SK-N-SH treated with all-trans-retinoic acid at 6 μM for 48 hours (cell line): ENCODE data around the gene RELL2.

ENCODE experiments used
- CREB5 ChIP-seq: fragments of 250-450 bp; sonication (Bioruptor Pico); IDR thresholded peaks from 2 replicates; pipeline ENCODE4 v1.5.1; 2020; ENCODE audit warnings: low read depth, mild to moderate bottlenecking, moderate library complexity
- TF ChIP-seq, protein P1 (sequence below): fragments of 250-450 bp; sonication (Bioruptor Pico); IDR thresholded peaks from 2 replicates; pipeline ENCODE4 v1.5.0; 2020; ENCODE audit warnings: mild to moderate bottlenecking, moderate library complexity

DNA sequence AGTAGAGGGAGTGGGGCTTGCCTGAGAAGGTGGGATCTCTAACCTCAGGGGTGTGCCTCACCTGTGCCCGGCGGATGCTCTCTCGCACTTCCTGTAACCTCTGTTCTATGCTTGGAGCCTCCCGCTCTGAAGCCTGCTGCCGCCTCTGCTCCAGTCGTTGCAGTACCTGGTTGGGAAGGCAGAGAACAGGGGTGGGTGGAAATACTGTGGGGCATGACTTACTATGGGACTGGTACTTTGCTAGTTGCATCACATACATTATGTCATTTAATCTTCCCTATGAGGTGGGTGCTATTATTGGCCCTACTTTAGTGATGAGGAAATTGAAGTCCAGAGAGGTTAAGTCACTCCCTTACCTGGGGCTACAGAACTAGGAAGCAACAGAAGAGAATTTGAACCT is 9.2 kb downstream of the RELL2 start:
- TF ChIP-seq CREB5 = no peak
- TF ChIP-seq, protein P1, sequence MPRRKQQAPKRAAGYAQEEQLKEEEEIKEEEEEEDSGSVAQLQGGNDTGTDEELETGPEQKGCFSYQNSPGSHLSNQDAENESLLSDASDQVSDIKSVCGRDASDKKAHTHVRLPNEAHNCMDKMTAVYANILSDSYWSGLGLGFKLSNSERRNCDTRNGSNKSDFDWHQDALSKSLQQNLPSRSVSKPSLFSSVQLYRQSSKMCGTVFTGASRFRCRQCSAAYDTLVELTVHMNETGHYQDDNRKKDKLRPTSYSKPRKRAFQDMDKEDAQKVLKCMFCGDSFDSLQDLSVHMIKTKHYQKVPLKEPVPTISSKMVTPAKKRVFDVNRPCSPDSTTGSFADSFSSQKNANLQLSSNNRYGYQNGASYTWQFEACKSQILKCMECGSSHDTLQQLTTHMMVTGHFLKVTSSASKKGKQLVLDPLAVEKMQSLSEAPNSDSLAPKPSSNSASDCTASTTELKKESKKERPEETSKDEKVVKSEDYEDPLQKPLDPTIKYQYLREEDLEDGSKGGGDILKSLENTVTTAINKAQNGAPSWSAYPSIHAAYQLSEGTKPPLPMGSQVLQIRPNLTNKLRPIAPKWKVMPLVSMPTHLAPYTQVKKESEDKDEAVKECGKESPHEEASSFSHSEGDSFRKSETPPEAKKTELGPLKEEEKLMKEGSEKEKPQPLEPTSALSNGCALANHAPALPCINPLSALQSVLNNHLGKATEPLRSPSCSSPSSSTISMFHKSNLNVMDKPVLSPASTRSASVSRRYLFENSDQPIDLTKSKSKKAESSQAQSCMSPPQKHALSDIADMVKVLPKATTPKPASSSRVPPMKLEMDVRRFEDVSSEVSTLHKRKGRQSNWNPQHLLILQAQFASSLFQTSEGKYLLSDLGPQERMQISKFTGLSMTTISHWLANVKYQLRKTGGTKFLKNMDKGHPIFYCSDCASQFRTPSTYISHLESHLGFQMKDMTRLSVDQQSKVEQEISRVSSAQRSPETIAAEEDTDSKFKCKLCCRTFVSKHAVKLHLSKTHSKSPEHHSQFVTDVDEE (CRISPR knock-in tag) = no peak
